Astrocyte of the spinal cord (primary cell): Measurements from ENCODE around the gene SAYSD1.

Experiments used
- DNase-seq: peaks from one replicate; pipeline ENCODE4 v3.0.0; 2011; ENCODE audit warnings: low read depth, low spot score
- H3K4me3 ChIP-seq: 2 replicates; pipeline ENCODE4 v1.5.1; 2011; ENCODE audit warnings: low read depth, mild to moderate bottlenecking, low read length, moderate library complexity
- CTCF ChIP-seq: IDR thresholded peaks from 2 replicates; pipeline ENCODE4 v1.5.1; 2012; ENCODE audit warnings: low read depth, mild to moderate bottlenecking, low read length, inconsistent platforms
- in situ Hi-C: cut with HindIII; loops from 2 replicates; pipeline ENCODE4 v1.10.0; 2017; ENCODE audit warnings: low sequenced_read_pairs

The SAYSD1 gene

GRCh38 chr6:39077882-39078594, 36.9 kb downstream of the SAYSD1 start:
- in situ Hi-C loops, result no loop called here
- TF ChIP-seq CTCF, result no peak
- no peak overlapping the region for H3K4me3 ChIP-seq
- DNase-seq, result no peak

GRCh38 chr6:39076623-39077535, 38.1 kb downstream of the SAYSD1 start:
- H3K4me3 ChIP-seq, result no peak overlapping the region
- TF ChIP-seq CTCF, result no peak
- in situ Hi-C loops, result no loop called here
- DNase-seq, result no peak

- no peak for TF ChIP-seq CTCF
- in situ Hi-C loops, result no loop called here
Observed at GRCh38 chr6:39075807-39076622, 39.0 kb downstream of the SAYSD1 start.

GRCh38 chr6:39075010-39075686, 39.8 kb downstream of the SAYSD1 start:
- H3K4me3 ChIP-seq, result no peak overlapping the region
- in situ Hi-C loops, result no loop called here
- no peak for DNase-seq
- no peak for TF ChIP-seq CTCF

More at GRCh38 chr6:39075807-39076622, 39.0 kb downstream of the SAYSD1 start:
- no peak overlapping the region for H3K4me3 ChIP-seq
- no peak for DNase-seq

- no peak overlapping the region for H3K4me3 ChIP-seq
- in situ Hi-C loops, result no loop called here
- no peak for TF ChIP-seq CTCF
- DNase-seq, result no peak
Observed at GRCh38 chr6:39074486-39074885, 40.5 kb downstream of the SAYSD1 start.
